Putamen (tissue), 1 donor: ENCODE measurements around the gene STAB2.

Experiments used
- DNase-seq: peaks from one replicate; pipeline ENCODE4 v3.0.0-alpha.2; 2016; ENCODE audit warnings: low spot score

Gene STAB2

GRCh38 chr12:103783744-103784664 lies 196.9 kb downstream of the STAB2 start:
- no peak for DNase-seq

GRCh38 chr12:103785243-103786031 lies 198.4 kb downstream of the STAB2 start:
- DNase-seq, result no peak

DNA sequence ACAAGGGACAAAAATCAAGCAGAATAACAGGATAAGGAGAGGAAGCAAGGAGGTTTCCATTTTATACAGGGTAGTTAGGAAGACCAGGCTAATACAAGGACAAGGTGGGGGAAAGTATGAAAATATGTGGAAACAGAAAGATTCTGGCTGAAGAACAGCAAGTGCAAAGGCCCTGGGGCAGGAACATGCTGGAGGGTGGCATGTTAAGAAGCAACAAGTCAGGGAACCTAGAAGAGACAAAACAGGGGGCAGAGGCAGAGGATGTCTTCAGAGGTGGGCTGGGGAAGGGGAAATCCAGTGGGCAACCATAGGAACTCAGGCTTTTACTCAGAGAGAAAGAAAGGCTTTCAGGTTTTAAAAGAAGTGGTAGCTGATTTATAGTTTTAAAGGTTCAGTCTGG lies 199.1 kb downstream of the STAB2 start:
- DNase-seq, result no peak

GRCh38 chr12:103791350-103791920 lies 204.4 kb downstream of the STAB2 start:
- no peak for DNase-seq

DNA sequence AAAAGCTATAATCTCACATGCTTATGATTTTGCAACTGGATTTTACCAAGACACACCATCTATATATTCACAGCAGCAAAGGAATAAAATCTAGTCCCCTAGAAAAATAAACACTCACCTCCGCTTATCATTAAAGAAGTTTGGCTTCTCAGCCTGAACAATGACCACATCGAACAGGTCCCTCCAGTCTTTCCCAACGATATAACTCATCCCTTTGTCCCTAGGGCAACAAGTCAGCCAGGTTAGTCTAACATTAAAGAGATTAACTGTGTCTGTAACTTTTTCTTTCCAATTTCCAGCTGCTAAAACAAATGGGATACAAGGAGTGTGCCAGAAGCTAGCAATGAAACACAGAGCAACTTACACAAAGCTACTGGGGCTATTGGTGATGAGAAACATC lies 206.0 kb downstream of the STAB2 start:
- no peak for DNase-seq

- no peak for DNase-seq
Measured at GRCh38 chr12:103793512-103794045, 206.5 kb downstream of the STAB2 start.

DNA sequence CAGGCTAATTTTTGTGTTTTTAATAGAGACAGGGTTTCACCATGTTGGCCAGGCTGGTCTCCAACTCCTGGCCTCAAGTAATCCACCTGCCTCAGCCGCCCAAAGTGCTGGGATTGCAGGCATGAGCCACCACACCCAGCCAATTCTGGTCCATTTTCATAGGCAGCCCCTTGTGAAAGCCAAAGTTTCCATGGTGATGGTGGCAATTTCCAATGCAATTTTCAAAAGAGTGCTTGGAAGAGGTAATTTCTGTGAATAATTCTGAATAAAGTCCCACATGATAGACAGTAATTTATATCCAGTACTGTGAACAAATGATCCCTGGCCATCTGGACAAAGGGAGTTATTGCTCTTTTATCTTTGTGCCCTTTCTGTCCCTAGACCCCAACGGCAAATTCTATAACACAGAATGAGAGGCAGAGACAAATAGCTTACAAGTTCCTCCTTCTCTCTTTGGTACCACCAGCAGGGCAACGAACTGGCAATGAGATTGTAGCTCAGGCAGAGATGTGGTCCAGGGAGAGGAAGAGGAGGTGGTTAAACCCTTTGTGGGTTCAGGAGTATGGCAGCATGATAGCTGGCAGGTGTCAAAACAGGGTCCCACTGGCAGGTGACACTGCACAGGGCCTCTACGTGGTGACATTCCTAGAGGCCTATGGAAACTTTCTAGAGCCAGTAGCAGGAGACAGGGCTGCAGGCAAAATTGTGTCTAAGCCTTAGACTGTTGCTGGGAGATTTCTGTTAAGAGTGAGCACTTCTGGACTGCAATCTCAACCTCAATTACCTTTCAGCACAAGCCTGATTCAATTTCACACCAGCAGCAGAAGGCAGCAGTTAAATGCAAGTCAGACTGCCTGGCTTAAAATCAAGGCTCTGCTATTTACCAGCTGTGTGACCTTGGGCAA lies 207.5 kb downstream of the STAB2 start:
- no peak for DNase-seq

- DNase-seq, result no peak
Measured at GRCh38 chr12:103798586-103798985, 211.5 kb downstream of the STAB2 start.

- DNase-seq, result no peak
Measured at GRCh38 chr12:103799504-103799856, 212.4 kb downstream of the STAB2 start.

- DNase-seq, result peak; percentile 59
Measured at GRCh38 chr12:103799857-103800771, 213.0 kb downstream of the STAB2 start.

GRCh38 chr12:103801709-103802585 lies 214.9 kb downstream of the STAB2 start:
- no peak for DNase-seq

GRCh38 chr12:103802586-103802886 lies 215.5 kb downstream of the STAB2 start:
- DNase-seq, result no peak

DNA sequence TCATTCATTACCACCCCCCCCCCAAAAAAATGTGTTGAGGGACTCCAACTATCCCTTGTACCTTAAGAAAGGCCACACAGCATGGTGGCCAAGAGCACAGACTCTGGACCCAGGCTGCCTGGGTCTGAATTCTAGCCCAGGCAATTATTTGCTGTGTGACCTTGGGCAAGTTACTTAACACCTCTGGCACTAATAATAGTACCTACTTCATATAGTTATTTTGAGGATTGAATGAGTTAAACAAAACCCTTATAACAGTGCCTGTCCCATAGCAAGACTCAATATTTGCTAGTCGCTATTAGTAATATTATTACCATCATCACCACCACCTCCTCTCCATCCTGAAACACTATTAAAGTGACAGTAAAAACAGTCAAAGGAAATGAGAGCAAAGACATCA lies 216.8 kb downstream of the STAB2 start:
- no peak for DNase-seq

DNA sequence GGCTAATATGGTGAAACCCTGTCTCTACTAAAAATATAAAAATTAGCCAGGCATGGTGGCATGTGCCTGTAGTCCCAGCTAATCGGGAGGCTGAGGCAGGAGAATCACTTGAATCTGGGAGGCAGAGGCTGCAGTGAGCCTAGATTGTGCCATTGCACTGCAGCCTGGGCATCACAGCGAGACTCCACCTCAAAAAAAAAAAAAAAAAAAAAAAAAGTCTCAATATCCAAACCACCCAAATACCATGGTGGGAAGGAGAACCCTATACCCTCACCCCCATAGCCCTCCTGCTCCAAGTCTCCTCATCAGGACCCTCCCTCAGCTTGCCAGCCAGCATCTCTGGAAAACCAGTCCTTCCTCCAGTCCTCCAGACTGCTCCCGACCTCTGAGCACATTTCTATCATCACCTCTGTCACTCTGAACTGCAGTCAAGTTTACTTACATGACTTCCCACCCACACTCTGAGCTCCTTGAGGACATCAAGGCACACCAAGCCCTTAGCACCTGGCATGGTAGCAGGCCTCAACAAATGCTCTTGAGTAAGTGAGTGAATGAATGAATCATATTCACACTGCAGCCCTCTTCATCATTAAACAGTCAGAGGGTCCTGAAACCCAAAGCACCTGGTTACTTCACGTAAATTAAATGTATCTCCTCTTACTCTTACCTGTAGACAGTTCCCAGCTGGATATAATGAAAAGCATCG lies 218.7 kb downstream of the STAB2 start:
- no peak for DNase-seq

DNA sequence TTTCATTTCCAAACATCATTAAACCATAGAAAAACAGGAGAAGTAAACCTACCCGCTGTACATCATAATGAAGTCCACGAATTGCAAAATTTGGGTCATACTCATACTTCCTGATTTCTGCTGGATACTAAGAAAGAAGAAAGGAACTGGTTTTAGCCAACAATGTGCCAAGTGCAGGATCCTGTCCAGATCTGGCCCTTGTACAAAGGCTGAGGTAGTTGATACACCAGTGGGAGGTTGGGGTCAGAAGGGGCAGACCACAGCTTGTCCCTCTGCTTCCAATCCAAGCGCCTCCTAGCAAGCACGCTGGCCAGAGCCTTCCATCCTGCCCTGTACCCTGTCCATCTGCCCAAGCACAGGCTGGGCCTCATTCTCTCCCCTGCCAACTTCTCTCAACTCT lies 219.7 kb downstream of the STAB2 start:
- no peak for DNase-seq

- no peak for DNase-seq
Measured at GRCh38 chr12:103807561-103808238, 220.6 kb downstream of the STAB2 start.

DNA sequence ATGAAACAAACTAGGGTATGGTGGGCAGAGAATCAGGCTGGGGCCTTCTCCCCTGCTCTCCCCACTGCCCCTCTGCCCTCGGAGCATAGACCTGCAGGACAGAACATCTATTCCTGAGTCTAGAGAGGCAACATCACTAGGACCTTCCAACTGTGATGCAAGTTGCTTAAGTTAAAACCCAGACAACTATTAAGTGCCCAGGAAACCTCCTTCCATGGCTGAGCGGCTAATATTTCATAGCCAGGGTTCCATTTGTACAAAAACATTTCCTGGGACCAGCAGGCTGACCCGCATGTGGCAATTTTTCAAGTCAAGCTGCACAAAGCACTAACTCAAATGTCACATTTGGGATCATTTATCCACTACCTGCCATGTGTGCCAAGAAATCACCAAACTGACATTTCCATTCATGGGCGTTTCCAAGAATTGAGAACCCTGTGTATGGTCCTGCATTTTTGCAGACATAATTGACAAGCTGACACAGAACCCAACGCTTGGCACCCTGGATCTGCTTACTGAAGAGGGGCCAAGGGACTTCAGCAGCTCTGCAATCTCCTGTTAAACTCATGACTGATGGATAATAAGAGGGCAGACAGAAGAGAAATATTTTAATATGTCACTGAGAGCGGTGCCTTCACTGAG lies 221.3 kb downstream of the STAB2 start:
- no peak for DNase-seq

DNA sequence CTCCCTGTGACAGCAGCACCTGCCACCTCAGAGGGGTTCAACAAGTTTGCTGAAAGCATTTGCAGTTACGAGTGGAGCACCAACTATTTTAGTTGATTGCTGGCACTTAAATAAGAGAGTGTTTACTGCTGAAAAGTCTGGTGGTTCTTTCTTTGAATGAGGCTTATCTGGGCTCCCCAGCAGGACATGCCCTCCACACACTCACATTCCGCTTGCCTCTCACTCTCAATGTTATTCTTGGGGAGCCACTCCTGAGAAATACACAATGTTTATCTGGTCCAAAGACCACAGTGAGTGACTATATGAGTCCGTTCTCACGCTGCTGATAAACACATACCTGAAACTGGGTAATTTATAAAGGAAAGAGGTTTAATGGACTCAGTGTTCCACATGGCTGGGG lies 222.1 kb downstream of the STAB2 start:
- DNase-seq, result no peak
